K562 (cell line): ENCODE results near the gene DTL. TPM values are rescaled to one million over a fixed set of nuclear protein-coding genes. Genes with fewer than 3 reads are reported as not detected.
A peak's percentile ranks its signal among the peaks of the same experiment; 100 is the strongest.

Experiments
- ATF4 ChIP-seq: fragments of 450-650 bp; formaldehyde crosslinking; IDR thresholded peaks from 2 replicates; pipeline ENCODE4 v1.4.0; 2022; ENCODE audit warnings: mild to moderate bottlenecking, moderate library complexity
- E2F3 ChIP-seq: fragments of 250-450 bp; sonication (Bioruptor Pico); IDR thresholded peaks from 2 replicates; pipeline ENCODE4 v1.4.0; 2020; ENCODE audit warnings: mild to moderate bottlenecking
- FOSL1 ChIP-seq: fragments of 200-800 bp; sonication (Bioruptor generic); conservative IDR thresholded peaks from 2 replicates; pipeline ENCODE4 v1.6.1; 2016; ENCODE audit warnings: missing genetic modification characterization, missing compliant biosample characterization
- FOXJ3 ChIP-seq: sonication (generic); formaldehyde crosslinking; IDR thresholded peaks from 2 replicates; pipeline ENCODE4 v1.4.0; 2020; ENCODE audit warnings: mild to moderate bottlenecking, missing genetic modification reagents
- FUS ChIP-seq: fragments of 200-400 bp; formaldehyde crosslinking; optimal IDR thresholded peaks from 2 replicates; pipeline ENCODE3; 2017; ENCODE audit warnings: low read depth, low read length
- HMGXB4 ChIP-seq: sonication (generic); formaldehyde crosslinking; IDR thresholded peaks from 2 replicates; pipeline ENCODE4 v1.8.1; 2023; ENCODE audit warnings: mild to moderate bottlenecking, missing genetic modification reagents
- KLF10 ChIP-seq: fragments of 250-450 bp; sonication (Bioruptor Pico); IDR thresholded peaks from 2 replicates; pipeline ENCODE4 v1.6.1; 2021; ENCODE audit warnings: matching md5 sums
- MTA3 ChIP-seq: fragments of 450-650 bp; formaldehyde crosslinking; IDR thresholded peaks from 2 replicates; pipeline ENCODE4 v1.6.1; 2017; ENCODE audit warnings: mild to moderate bottlenecking, borderline replicate concordance
- RREB1 ChIP-seq: fragments of 250-450 bp; sonication (Bioruptor Pico); IDR thresholded peaks from 2 replicates; pipeline ENCODE4 v1.4.0; 2020
- SP2 ChIP-seq: IDR thresholded peaks from 2 replicates; pipeline ENCODE4 v1.6.1; 2011; ENCODE audit warnings: mild to moderate bottlenecking, low read depth, low read length, moderate library complexity; ENCODE audit not compliant: poor library complexity, severe bottlenecking; ENCODE audit errors: extremely low read depth
- SRSF1 ChIP-seq: fragments of 200-400 bp; formaldehyde crosslinking; IDR thresholded peaks from 2 replicates; pipeline ENCODE4 v1.6.1; 2017; ENCODE audit warnings: mild to moderate bottlenecking, low read depth, low read length, moderate library complexity
- SRSF7 ChIP-seq: fragments of 200-400 bp; formaldehyde crosslinking; optimal IDR thresholded peaks from 2 replicates; pipeline ENCODE3; 2017; ENCODE audit warnings: mild to moderate bottlenecking, low read depth, low read length
- VEZF1 ChIP-seq: fragments of 200-800 bp; sonication (Bioruptor generic); IDR thresholded peaks from 2 replicates; pipeline ENCODE4 v1.6.1; 2017; ENCODE audit warnings: missing genetic modification characterization, missing compliant biosample characterization
- ZNF586 ChIP-seq: fragments of 450-650 bp; formaldehyde crosslinking; conservative IDR thresholded peaks from 2 replicates; pipeline ENCODE4 v1.4.0; 2020; ENCODE audit warnings: mild to moderate bottlenecking, moderate library complexity
- polyA plus RNA-seq, 8 experiments: library from polyadenylated mRNA; depleted of rRNA in 4 of 8; stranded (reverse) in 5 of 8; unstranded in 3 of 8; fragments of >200 nt; fragmentation: Nextera tagmentation in 2 of 8; fragmentation: Illumina TruSeq in 1 of 8; extraction: Ambion mirVana in 2 of 8; extraction: Trizol in 1 of 8; gene quantifications; 2 replicates each; pipeline versions ENCODE4 v1.2.1 to v1.2.3, GENCODE V29; 2011 to 2014; ENCODE audit warnings: inconsistent platforms in 1 of 8, missing spikeins in 1 of 8
- total RNA-seq, 7 experiments: library from RNA; depleted of rRNA in 6 of 7; stranded (reverse); fragments of >200 nt in 6 of 7; fragmentation: Illumina TruSeq in 2 of 7; extraction: Trizol in 2 of 7; gene quantifications; 2 replicates each; pipeline versions ENCODE4 v1.2.1 to v1.2.3, GENCODE V29; 2011 to 2021; ENCODE audit warnings: low replicate concordance in 1 of 7

DTL gene
- total and polyA plus RNA-seq, 9 of the 15 experiments (the other 6 are each of a cell fraction or from before 2014, with no cell fraction given), result 38.3 to 81.0 (median 63.2) TPM

GRCh38 chr1:212035123-212035834 lies at the start of gene DTL, which contains the start of gene INTS7 (continued):
- TF ChIP-seq RREB1 (CRISPR knock-in tag) (no peak), ATF4 (CRISPR knock-in tag) (peak; percentile 65; the same call in 1 of the 2 replicates), FOXJ3 (CRISPR knock-in tag) (no peak), KLF10 (no peak), SRSF7 (no peak), ZNF586 (no peak), HMGXB4 (CRISPR knock-in tag) (no peak), FUS (no peak), E2F3 (CRISPR knock-in tag) (peak; percentile 99), SRSF1 (no peak), SP2 (no peak), FOSL1 (tag) (peak; percentile 47; the same call in 1 of the 2 replicates), VEZF1 (peak; percentile 83), MTA3 (peak; percentile 70)
